PC-3 (cell line): ENCODE results near the gene PLPP6. TPM values are rescaled to one million over a fixed set of nuclear protein-coding genes. Genes with fewer than 3 reads are reported as not detected.
A peak's percentile ranks its signal among the peaks of the same experiment; 100 is the strongest.

ENCODE experiments used
- ATAC-seq: fragments of 200-7000 bp; cut with Tn5 transposase; 2 replicates; pipeline ENCODE4 v1.9.1; 2020; ENCODE audit warnings: mild to moderate bottlenecking, moderate library complexity
- BruUV-seq: library from RNA; stranded (reverse); fragments of 400-500 nt; replicated peaks from 2 replicates; lab custom pipeline; 2021; lab: Mats Ljungman, UMichigan
- CTCF ChIA-PET: fragments of 300-600 bp; sonication (Branson Sonifier 250); formaldehyde crosslinking; loops from one replicate; lab custom pipeline; 2022; ENCODE audit warnings: antibody characterized with exemption; lab: Charles Lee
- POLR2A ChIA-PET: fragments of 300-600 bp; sonication (Branson Sonifier 250); formaldehyde crosslinking; loops from one replicate; lab custom pipeline; 2022; ENCODE audit warnings: antibody characterized with exemption; ENCODE audit not compliant: unreplicated experiment; lab: Charles Lee
- DNase-seq: peaks from one replicate; pipeline ENCODE4 v3.0.0-alpha.2; 2015
- H2AFZ ChIP-seq: fragments of 300-600 bp; sonication (generic); 2 replicates; pipeline ENCODE4 v1.6.0; 2016; ENCODE audit warnings: antibody characterized with exemption, low read length
- H3F3A ChIP-seq: fragments of 300-600 bp; sonication (generic); one replicate; pipeline ENCODE4 v1.6.0; 2017; ENCODE audit warnings: antibody characterized with exemption, low read length, control low read depth, mild to moderate bottlenecking; ENCODE audit not compliant: unreplicated experiment
- H3K27ac ChIP-seq: fragments of 300-600 bp; sonication (generic); 2 replicates; pipeline ENCODE4 v1.5.1; 2016; ENCODE audit warnings: mild to moderate bottlenecking, low read length
- H3K27me3 ChIP-seq: fragments of 300-600 bp; sonication (generic); 2 replicates; pipeline ENCODE4 v1.6.1; 2016; ENCODE audit warnings: low read length, mixed read lengths
- H3K36me3 ChIP-seq: fragments of 300-600 bp; sonication (generic); 2 replicates; pipeline ENCODE4 v1.6.1; 2016; ENCODE audit warnings: low read depth, mixed run types, low read length, mixed read lengths
- H3K4me1 ChIP-seq: fragments of 300-600 bp; sonication (generic); 2 replicates; pipeline ENCODE4 v1.5.1; 2016; ENCODE audit warnings: low read length; ENCODE audit not compliant: insufficient read depth
- H3K4me2 ChIP-seq: fragments of 300-600 bp; sonication (generic); 2 replicates; pipeline ENCODE4 v1.6.0; 2016; ENCODE audit warnings: low read length
- H3K4me3 ChIP-seq: fragments of 300-600 bp; sonication (generic); 2 replicates; pipeline ENCODE4 v1.5.1; 2016; ENCODE audit warnings: mild to moderate bottlenecking, low read length, mixed read lengths
- H3K79me2 ChIP-seq: fragments of 300-600 bp; sonication (generic); 2 replicates; pipeline ENCODE4 v1.6.1; 2017; ENCODE audit warnings: low read length, mixed read lengths
- H3K9ac ChIP-seq: fragments of 300-600 bp; sonication (generic); 2 replicates; pipeline ENCODE4 v1.6.0; 2016; ENCODE audit warnings: mild to moderate bottlenecking, low read length
- H3K9me2 ChIP-seq: fragments of 300-600 bp; sonication (generic); replicated peaks from 2 replicates; pipeline ENCODE4 v1.6.1; 2016; ENCODE audit warnings: mixed run types, low read length, mixed read lengths
- H3K9me3 ChIP-seq: fragments of 300-600 bp; sonication (generic); 2 replicates; pipeline ENCODE4 v1.6.1; 2016; ENCODE audit warnings: low read length, mixed read lengths
- H4K20me1 ChIP-seq: fragments of 300-600 bp; sonication (generic); 2 replicates; pipeline ENCODE4 v1.6.1; 2016; ENCODE audit warnings: low read length, mixed read lengths
- CTCF ChIP-seq: fragments of 300-600 bp; sonication (generic); conservative IDR thresholded peaks from 2 replicates; pipeline ENCODE4 v1.5.1; 2017; ENCODE audit warnings: antibody characterized with exemption, low read depth, mild to moderate bottlenecking, low read length
- EZH2 ChIP-seq: fragments of 300-600 bp; sonication (generic); IDR thresholded peaks from one replicate; pipeline ENCODE4 v1.6.1; 2017; ENCODE audit warnings: antibody characterized with exemption, mild to moderate bottlenecking, low read length; ENCODE audit not compliant: unreplicated experiment
- EZH2phosphoT487 ChIP-seq: fragments of 300-600 bp; sonication (generic); IDR thresholded peaks from 2 replicates; pipeline ENCODE4 v1.6.1; 2018; ENCODE audit warnings: mild to moderate bottlenecking, antibody characterized with exemption, low read length, borderline replicate concordance
- intact Hi-C: fragments of 100-400 bp; cut with micrococcal nuclease; formaldehyde crosslinking; loops from 2 replicates; pipeline ENCODE4 v1.9.0; 2023
- total RNA-seq: library from RNA; depleted of rRNA; stranded (reverse); fragments of >200 nt; gene quantifications from 2 replicates; pipeline ENCODE4 v1.2.3, GENCODE V29; 2014

The PLPP6 gene
- total RNA-seq, 1 experiment from 2014 or later = 3.6 TPM

- DNase-seq (peak; percentile 42), ATAC-seq (no peak)
- Histone ChIP-seq H3K79me2 (peaks cover 36% of the 10 kb centered on the region), H3K4me2 (peak overlapping the region; percentile 91), H3K4me1 (peaks cover 51% of the 10 kb centered on the region), H2AFZ (no peak overlapping the region), H3K36me3 (no peaks in the 10 kb centered on the region), H3K27ac (no peak overlapping the region), H3K9ac (no peak overlapping the region), H3K9me3 (no peaks in the 10 kb centered on the region), H3K9me2 (no peaks in the 10 kb centered on the region), H4K20me1 (peaks cover 4% of the 10 kb centered on the region; the same call in 1 of the 2 replicates), H3K4me3 (peak overlapping the region; percentile 92; the same call in 1 of the 2 replicates), H3F3A (no peaks in the 10 kb centered on the region), H3K27me3 (no peaks in the 10 kb centered on the region)
- POLR2A ChIA-PET = interaction anchor here (0.8 kb wide), 1 partner anchor 48 kb away, joined by 5 read pairs; no protein-coding TSS in a partner anchor
- no peak for TF ChIP-seq CTCF
- no peak for TF ChIP-seq EZH2phosphoT487
- TF ChIP-seq EZH2 = no peak
- no TSS peak for BruUV-seq
- CTCF ChIA-PET = no interaction called here
- intact Hi-C loops = loop anchor here (1.0 to 5.0 kb wide), 3 partner anchors 57 to 169 kb away; partner anchors contain the start of genes AK3 and SLC1A1
Observed at GRCh38 chr9:4661165-4661564, 929 bp upstream of the PLPP6 start.

GRCh38 chr9:4661611-4662010, 483 bp upstream of the PLPP6 start:
- H3K4me2 ChIP-seq = peak overlapping the region; percentile 91
- H3K9ac ChIP-seq = no peak overlapping the region
- H3K9me3 ChIP-seq = no peaks in the 10 kb centered on the region
- H3K4me3 ChIP-seq = peak overlapping the region; percentile 92
- no peaks in the 10 kb centered on the region for H3K36me3 ChIP-seq
- no peaks in the 10 kb centered on the region for H3K27me3 ChIP-seq
- H3K4me1 ChIP-seq = peaks cover 52% of the 10 kb centered on the region
- H4K20me1 ChIP-seq = peaks cover 4% of the 10 kb centered on the region; the same call in 1 of the 2 replicates
- intact Hi-C loops = loop anchor here (1.0 to 5.0 kb wide), 4 partner anchors 18 to 169 kb away; partner anchors contain the start of genes AK3, CDC37L1 and SLC1A1
- ChIA-PET POLR2A (interaction anchor here (0.8 kb wide), 1 partner anchor 48 kb away, joined by 5 read pairs; no protein-coding TSS in a partner anchor), CTCF (no interaction called here)
- no peaks in the 10 kb centered on the region for H3F3A ChIP-seq
- H3K79me2 ChIP-seq = peaks cover 36% of the 10 kb centered on the region
- DNase-seq (no peak), ATAC-seq (no peak)
- TF ChIP-seq CTCF (no peak), EZH2phosphoT487 (no peak), EZH2 (no peak)
- no peak overlapping the region for H3K27ac ChIP-seq
- H3K9me2 ChIP-seq = no peaks in the 10 kb centered on the region
- no TSS peak for BruUV-seq
- H2AFZ ChIP-seq = peak overlapping the region; percentile 85
